Hematopoietic multipotent progenitor cell treated with erythropoietin and hydrocortisone succinate and interleukin-3 and kit ligand, for 4 days (in vitro differentiated cells): ENCODE results near the gene INAFM1.

ENCODE experiments used
- DNase-seq: peaks from one replicate; pipeline ENCODE4 v3.0.0-alpha.2; 2015

INAFM1 gene

DNA sequence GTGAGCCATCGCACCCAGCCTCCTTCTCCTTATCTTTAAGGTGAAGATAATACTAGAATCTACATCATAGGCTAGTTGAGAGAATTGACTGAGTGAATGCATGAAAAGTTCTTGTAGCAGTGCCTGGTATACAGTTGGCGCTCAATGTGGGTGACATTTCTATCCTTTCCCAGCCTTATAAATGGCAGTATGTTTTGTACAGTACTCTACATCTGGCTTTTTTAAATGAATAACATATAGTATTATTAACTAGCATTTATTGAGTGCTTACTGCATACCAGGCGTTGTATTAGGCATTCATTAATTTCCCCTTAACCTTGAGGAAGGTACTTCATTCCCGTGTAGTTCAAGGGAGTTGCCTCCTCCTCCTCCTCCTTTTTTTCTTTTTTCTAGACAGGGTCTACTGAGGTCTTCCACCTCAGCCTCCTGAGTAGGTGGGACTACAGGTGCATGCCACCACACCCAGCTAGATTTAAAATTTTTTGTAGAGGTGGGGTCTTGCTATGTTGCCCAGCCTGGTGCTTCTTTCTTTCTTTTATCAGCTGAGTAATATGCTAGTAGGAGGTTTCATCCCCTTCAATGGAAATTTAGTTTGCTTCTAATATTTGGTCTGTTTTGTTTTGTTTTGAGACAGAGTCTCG is 37.8 kb downstream of the INAFM1 start:
- no peak for DNase-seq

DNA sequence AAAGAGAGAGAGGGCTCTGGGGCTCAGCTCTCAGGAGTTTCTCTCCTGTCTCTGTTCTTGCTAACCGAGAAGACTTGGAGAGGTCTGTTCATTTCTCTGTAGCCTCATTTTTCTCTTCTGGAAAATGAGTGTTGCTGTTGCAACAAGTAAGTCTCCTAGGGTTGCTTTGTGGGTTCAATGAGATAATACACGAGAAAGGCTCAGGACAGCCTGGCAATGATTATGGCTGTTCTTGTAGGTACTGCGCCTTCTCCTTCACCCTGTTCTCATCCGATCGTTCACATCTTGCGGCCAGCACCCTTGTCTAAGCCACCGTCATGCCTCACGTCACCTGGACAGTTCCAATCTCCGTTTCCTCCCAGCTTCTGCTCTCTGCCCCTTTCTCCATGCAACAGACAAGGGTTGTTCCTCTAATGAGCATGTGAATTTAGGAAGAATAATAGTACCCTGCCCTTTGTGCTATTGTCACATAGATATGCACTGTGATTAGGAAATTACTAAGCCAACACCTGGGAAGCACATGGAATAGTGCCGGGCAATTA is 39.1 kb downstream of the INAFM1 start:
- DNase-seq = no peak

GRCh38 chr19:47315125-47315821 is 40.6 kb downstream of the INAFM1 start:
- DNase-seq = peak; percentile 83

GRCh38 chr19:47316513-47316912 is 41.8 kb downstream of the INAFM1 start:
- no peak for DNase-seq

DNA sequence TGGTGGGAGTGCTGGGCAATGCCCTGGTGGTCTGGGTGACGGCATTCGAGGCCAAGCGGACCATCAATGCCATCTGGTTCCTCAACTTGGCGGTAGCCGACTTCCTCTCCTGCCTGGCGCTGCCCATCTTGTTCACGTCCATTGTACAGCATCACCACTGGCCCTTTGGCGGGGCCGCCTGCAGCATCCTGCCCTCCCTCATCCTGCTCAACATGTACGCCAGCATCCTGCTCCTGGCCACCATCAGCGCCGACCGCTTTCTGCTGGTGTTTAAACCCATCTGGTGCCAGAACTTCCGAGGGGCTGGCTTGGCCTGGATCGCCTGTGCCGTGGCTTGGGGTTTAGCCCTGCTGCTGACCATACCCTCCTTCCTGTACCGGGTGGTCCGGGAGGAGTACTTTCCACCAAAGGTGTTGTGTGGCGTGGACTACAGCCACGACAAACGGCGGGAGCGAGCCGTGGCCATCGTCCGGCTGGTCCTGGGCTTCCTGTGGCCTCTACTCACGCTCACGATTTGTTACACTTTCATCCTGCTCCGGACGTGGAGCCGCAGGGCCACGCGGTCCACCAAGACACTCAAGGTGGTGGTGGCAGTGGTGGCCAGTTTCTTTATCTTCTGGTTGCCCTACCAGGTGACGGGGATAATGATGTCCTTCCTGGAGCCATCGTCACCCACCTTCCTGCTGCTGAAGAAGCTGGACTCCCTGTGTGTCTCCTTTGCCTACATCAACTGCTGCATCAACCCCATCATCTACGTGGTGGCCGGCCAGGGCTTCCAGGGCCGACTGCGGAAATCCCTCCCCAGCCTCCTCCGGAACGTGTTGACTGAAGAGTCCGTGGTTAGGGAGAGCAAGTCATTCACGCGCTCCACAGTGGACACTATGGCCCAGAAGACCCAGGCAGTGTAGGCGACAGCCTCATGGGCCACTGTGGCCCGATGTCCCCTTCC is 45.5 kb downstream of the INAFM1 start:
- DNase-seq = no peak

DNA sequence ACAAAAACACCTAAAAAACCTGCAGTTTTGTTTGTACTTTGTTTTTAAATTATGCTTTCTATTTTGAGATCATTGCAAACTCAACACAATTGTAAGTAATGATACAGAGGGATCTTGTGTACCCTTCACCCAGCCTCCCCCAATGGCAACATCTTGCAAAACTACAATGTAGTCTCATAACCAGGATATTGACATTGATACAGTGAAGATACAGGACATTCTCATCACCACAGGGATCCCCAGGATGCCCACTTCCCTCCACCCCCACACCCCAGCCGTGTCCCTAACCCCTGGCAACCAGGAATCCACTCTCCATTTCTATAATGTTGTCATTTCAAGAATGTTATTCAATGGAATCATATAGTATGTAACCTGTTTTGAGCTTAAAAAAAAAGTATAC is 46.9 kb downstream of the INAFM1 start:
- no peak for DNase-seq

- peak; percentile 42 for DNase-seq
These were observed 47.4 kb downstream of the INAFM1 start for GRCh38 chr19:47322058-47322457.

GRCh38 chr19:47323409-47323808 is 48.7 kb downstream of the INAFM1 start:
- DNase-seq = no peak

- DNase-seq = no peak
These were observed 49.2 kb downstream of the INAFM1 start for GRCh38 chr19:47323872-47324271.

GRCh38 chr19:47324502-47324901 is 49.8 kb downstream of the INAFM1 start:
- DNase-seq = peak; percentile 43
